Measurements from ENCODE around the gene LRCH1. TPM values are rescaled to one million over a fixed set of nuclear protein-coding genes. Genes with fewer than 3 reads are reported as not detected.
A peak's percentile ranks its signal among the peaks of the same experiment; 100 is the strongest.

Gene LRCH1
- total RNA-seq, 1 experiment from 2014 or later = 5.3 TPM

DNA sequence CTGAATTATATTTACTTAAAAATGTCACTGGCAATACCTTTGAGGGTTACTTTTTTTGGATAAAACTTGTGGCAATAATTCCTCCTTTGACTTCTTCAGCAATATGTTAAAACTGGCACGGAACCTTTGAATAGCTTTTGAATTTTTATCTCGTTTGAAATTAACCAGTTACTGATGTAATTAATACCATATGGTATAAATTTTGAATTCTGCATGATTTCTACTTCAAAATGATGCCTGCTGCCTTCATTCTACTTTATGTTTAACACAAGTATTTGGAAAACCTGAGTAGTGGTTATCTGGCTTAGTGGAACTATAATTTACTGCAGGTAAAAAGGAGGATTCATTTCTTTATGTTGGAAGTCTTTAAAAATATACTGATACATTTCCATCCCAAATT, 85.3 kb downstream of the LRCH1 start:
- no peak for DNase-seq (ENCODE audit: low read depth)

- peak; percentile 89 for DNase-seq (ENCODE audit: low read depth)
Observed at GRCh38 chr13:46639033-46639981, 86.3 kb downstream of the LRCH1 start.

DNA sequence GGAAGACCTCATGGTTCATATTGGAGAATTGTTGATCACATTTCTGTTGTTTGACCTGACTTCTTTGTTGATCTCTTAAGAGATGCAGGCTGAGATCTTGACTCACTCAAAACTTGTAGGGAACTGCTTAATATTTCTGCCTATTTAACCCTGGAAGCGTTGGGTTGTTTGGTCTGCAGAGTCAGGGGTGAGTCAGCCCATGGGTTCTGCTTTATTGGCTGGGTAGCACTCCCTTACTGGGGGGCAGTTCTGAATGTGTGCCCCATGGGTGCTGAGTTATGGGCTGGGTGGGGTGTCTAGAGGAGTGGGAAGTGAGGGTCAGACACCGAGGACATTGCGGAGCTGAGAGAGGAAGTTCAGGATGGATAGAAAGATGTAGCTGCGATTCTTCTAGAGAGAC, 87.9 kb downstream of the LRCH1 start:
- peak; percentile 83 for DNase-seq (ENCODE audit: low read depth)

DNA sequence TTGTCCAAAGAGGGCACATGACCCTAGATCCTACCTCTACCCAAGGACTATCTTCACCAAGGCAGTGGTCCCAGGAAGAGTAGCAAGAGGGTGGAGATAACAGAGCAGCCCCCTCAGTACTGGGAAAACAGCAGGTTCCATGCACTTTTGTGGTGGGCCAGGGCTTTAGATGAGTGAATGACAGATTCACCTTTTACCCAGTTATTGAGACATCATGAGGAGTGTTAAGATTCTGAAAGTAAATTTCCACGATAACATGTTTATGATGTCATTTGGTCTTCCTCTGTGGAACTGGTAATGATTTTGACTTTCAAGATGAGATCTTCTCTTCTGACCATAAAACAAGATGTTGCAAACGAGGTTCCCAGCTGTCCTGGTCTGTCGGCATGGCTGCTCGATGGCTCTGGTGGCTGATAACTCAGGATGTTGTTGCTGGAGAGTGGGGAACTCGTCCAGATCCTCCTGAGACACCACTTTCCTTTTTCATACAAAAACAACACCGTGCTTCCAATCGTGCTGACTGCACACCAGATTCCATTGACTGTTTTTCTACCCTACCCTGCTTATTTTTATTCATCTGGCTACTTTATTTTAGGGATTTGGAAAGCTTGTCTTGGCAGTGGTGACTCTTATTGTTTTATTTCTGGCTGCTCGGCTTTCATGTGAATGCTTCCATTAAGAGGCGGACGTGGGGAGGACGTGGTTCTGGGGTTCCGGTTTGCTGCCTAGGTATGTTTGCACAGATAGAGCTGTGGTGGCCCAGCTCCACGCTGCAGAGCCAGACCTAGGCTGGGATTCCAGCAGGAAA, 88.5 kb downstream of the LRCH1 start:
- DNase-seq (ENCODE audit: low read depth) = peak; percentile 68

DNA sequence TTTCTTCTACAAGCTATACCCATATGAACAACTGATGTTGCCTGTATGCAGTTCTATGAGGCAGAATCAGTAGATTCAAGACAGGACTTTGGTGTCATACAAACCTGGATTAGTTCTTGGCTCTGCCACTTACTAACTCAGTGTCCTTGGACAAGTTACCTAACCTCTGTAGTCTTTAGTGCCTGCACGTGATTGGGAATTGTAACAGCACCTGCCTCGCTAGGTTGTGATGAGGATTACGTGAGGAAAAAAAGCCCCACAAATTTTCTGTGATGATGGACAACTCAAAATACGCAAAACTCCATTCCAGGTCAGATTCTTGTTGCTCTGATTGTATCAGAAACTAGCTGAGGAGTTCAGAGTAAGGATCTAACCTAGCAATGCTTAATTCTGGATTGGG, 89.3 kb downstream of the LRCH1 start:
- DNase-seq (ENCODE audit: low read depth) = no peak

GRCh38 chr13:46643165-46643777, 90.3 kb downstream of the LRCH1 start:
- DNase-seq (ENCODE audit: low read depth) = no peak

GRCh38 chr13:46644816-46645215, 91.8 kb downstream of the LRCH1 start:
- no peak for DNase-seq (ENCODE audit: low read depth)

GRCh38 chr13:46647512-46648065, 94.6 kb downstream of the LRCH1 start:
- DNase-seq (ENCODE audit: low read depth) = no peak

GRCh38 chr13:46648166-46648607, 95.2 kb downstream of the LRCH1 start:
- DNase-seq (ENCODE audit: low read depth) = no peak

DNA sequence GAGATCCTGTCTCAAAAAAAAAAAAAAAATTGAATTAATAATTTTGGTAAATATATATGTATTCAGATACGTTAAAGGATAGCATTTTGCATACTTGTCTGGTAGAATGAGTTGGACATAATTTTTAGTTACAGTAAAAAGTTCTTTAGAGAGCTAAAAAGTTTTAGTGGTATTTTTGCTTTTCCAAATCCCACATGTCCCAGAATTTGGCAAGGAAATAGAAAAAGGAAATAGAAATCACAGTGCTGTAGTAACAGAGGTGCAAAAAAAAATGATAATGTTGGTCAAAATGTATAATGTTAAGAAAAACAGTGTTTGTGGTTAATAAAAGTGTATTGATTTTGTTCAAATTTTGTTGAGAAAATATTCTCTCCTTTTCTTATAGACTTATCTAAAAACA, 96.8 kb downstream of the LRCH1 start:
- DNase-seq (ENCODE audit: low read depth) = no peak

DNA sequence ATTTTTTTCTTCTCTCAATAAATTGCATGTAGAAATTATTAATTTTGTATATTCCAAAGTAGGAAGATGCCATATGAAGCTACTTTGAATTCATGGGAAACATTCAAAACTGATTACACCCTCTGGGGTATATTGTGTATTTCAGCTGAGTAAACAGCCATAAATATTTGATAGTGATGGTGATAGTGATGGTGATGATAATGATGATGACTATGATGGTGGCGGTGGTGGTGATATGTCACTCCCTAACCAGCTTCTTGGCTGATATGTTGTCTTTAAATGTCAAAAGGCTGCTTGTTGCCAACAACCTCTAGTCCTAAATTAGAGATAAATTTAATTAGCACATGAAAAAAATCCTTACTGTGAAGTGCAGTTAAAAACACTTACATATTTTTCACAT, 102.0 kb downstream of the LRCH1 start:
- DNase-seq (ENCODE audit: low read depth) = no peak

- no peak for DNase-seq (ENCODE audit: low read depth)
Observed at GRCh38 chr13:46655377-46656180, 102.6 kb downstream of the LRCH1 start.

DNA sequence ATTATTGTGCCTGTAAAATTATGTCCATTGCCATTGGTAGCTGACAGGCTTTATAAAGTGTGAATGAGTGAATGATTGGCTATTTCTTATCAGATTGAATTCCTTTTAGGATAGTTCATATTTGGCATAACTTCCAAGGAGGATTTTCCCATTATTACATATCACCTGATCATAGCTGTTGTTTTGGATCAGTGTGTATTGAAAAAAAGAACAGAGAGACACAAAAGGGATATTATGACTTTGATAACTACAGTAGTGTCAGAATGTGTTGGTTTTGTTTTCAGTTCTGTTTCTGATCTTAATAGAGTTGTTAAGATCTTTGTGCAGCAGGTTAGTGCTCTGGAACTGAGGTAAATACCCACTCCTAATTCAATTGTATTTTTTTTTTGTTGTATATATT, 103.8 kb downstream of the LRCH1 start:
- no peak for DNase-seq (ENCODE audit: low read depth)

DNA sequence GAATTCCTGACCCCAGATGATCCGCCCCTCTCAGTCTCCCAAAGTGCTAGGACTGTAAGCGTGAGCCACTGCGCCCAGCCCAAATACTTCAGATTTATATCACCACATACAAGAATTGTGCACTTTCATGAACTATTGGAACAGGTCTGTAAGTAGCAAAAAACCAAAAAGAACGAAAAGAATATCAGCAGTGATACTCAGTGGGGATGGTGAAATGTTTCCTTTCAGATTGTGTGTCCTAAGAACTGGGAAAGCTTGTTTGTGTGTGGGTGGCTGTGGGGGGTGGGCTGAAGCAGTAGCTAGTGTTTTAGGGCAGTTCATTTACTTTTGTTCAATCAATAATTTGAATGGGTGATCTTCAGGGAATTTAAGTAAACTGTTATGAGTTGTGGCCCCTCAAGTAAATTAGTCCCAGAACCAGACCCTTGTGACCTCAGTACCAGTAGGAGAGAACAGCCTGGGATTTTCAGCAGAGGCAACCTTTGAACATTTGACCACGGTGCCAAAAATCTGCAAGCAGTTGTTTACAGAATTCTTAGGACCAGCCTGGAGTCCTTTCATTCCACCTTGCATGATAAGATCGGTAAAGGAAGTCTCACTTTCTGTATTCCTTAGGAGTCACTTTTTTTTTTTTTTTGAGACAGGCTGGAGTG, 106.6 kb downstream of the LRCH1 start:
- no peak for DNase-seq (ENCODE audit: low read depth)

DNA sequence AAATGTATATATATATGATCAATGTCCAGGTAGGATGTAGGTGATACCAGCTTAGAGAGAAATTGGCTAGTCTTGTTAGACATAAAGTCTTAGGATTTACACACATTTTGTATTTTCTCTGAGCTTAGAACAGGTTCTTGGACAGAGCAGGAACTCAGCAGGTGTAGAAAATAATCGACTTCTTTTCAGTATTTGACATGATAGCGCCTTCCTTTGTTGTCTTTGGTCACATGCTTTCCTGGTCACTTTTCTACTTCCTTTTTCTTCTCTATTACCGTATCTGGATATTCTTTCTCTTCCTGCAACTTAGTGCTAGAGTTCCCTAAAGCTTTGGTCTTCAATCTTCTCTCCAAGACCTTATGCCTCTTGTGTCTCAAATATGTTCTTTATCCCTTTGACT, 107.4 kb downstream of the LRCH1 start:
- no peak for DNase-seq (ENCODE audit: low read depth)

- DNase-seq (ENCODE audit: low read depth) = no peak
Observed at GRCh38 chr13:46660857-46661256, 107.9 kb downstream of the LRCH1 start.

- DNase-seq (ENCODE audit: low read depth) = no peak
Observed at GRCh38 chr13:46662690-46663089, 109.7 kb downstream of the LRCH1 start.

DNA sequence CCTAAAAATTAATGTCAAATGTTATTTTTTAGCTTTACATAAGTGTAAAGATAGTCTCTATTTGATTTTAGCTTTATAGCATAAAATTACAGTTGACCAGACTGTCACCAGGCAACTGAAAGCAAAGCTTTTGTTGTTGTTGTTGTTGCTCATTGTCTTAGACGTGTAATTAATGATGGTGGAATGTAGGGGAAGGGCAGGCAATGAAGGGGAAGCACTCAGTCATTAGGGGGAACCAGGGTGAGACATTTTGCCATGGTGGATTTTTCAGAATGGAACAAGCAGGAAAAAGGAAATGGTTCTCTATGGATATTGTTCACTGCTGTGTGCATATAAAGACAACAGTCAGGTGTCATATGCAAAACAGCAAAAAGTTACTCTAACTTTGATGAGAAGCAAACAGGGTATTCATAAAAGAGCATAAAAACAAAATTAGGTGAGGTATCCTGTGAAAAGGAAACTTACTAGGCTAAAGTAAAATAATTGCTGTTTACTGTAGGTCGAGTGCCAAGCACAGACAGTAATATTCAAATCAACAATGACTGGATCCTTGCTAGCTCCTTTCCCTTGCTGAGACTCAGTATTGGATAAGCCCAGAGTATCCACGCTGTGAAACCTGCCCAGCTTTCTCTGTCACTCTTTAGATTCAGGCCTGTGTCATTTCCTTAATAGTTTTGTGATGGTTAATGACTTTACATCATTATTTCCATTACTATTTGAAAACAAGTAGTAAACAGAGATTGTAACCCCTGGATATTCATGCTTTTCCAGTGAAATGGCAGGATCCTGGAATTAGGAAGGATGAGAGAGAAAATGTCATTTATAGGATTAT, 110.5 kb downstream of the LRCH1 start:
- no peak for DNase-seq (ENCODE audit: low read depth)

GRCh38 chr13:46664195-46664594, 111.2 kb downstream of the LRCH1 start:
- DNase-seq (ENCODE audit: low read depth) = no peak

DNA sequence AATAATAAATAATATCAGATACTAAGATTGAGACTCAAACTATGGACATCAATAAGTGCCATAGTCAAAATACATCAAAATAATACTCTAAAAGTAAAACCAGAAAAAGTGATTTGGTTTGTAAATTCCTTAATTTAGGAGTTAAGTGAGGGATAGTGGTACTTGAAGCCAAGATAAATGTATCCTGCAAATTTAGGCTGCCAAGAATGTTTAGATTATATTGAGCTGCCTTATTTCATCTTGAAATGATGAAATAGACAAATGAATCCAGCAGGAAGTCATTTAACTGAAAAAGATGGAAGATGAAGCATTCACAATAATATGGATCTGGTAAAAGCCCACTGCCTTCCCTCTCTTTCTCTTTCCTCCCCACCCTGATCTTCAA, 112.3 kb downstream of the LRCH1 start:
- no peak for DNase-seq (ENCODE audit: low read depth)
